Activated CD8-positive, alpha-beta T cell treated with anti-CD3 and anti-CD28 coated beads for 36 hours (primary cell): ENCODE data around the gene TECTB. TPM values are rescaled to one million over a fixed set of nuclear protein-coding genes. Genes with fewer than 3 reads are reported as not detected.

Experiments
- ATAC-seq: fragments of 200-7000 bp; cut with Tn5 transposase; one replicate; pipeline ENCODE4 v1.10.0; 2021; ENCODE audit warnings: mild to moderate bottlenecking, moderate library complexity
- CTCF ChIA-PET: fragments of 350-600 bp; sonication (Branson Sonifier 250); formaldehyde crosslinking; loops from one replicate; lab custom pipeline; 2021; ENCODE audit warnings: antibody characterized with exemption; lab: Charles Lee
- POLR2A ChIA-PET: fragments of 350-600 bp; sonication (Branson Sonifier 250); formaldehyde crosslinking; loops from one replicate; lab custom pipeline; 2021; ENCODE audit warnings: antibody characterized with exemption; lab: Charles Lee
- DNase-seq: peaks from one replicate; pipeline ENCODE4 v3.0.0-alpha.2; 2020
- H3K27ac Mint-ChIP-seq: one replicate; pipeline ENCODE4 v1.8.0; 2021; ENCODE audit warnings: mild to moderate bottlenecking, mixed read lengths
- H3K27me3 Mint-ChIP-seq: one replicate; pipeline ENCODE4 v1.8.0; 2021; ENCODE audit warnings: mixed read lengths
- H3K36me3 Mint-ChIP-seq: one replicate; pipeline ENCODE4 v1.8.0; 2021; ENCODE audit warnings: low read depth, mixed read lengths
- H3K4me1 Mint-ChIP-seq: one replicate; pipeline ENCODE4 v1.8.0; 2021; ENCODE audit warnings: low read depth, mixed read lengths
- H3K4me3 Mint-ChIP-seq: one replicate; pipeline ENCODE4 v1.8.0; 2021; ENCODE audit warnings: mild to moderate bottlenecking, moderate library complexity, mixed read lengths
- H3K9me3 Mint-ChIP-seq: one replicate; pipeline ENCODE4 v1.8.0; 2021; ENCODE audit warnings: mixed read lengths
- intact Hi-C: fragments of 100-400 bp; cut with micrococcal nuclease; formaldehyde crosslinking; loops from one replicate; pipeline ENCODE4 v1.10.0; 2022
- total RNA-seq, 2 experiments: library from RNA; stranded (reverse); gene quantifications; one replicate each; pipeline ENCODE4 v1.2.3, GENCODE V29; 2021
- TF ChIP-seq, protein P1 (sequence below): fragments of 200-600 bp; IDR thresholded peaks from one replicate; pipeline ENCODE4 v1.8.0; 2022; ENCODE audit warnings: antibody characterized with exemption, mild to moderate bottlenecking

TECTB gene
- total RNA-seq, 2 experiments from 2014 or later: not detected

GRCh38 chr10:112287844-112288243, 4.6 kb downstream of the TECTB start:
- DNase-seq (no peak), ATAC-seq (no peak)
- Mint-ChIP-seq H3K36me3 (no peaks in the 10 kb centered on the region), H3K4me1 (no peaks in the 10 kb centered on the region), H3K27me3 (peaks cover 8% of the 10 kb centered on the region), H3K9me3 (no peaks in the 10 kb centered on the region), H3K27ac (no peak overlapping the region), H3K4me3 (no peak overlapping the region)
- POLR2A ChIA-PET: no interaction called here
- CTCF ChIA-PET: interaction anchor here (1.2 kb wide), 1 partner anchor 13 kb away, joined by 3 read pairs; no protein-coding TSS in a partner anchor
- TF ChIP-seq, protein P1, sequence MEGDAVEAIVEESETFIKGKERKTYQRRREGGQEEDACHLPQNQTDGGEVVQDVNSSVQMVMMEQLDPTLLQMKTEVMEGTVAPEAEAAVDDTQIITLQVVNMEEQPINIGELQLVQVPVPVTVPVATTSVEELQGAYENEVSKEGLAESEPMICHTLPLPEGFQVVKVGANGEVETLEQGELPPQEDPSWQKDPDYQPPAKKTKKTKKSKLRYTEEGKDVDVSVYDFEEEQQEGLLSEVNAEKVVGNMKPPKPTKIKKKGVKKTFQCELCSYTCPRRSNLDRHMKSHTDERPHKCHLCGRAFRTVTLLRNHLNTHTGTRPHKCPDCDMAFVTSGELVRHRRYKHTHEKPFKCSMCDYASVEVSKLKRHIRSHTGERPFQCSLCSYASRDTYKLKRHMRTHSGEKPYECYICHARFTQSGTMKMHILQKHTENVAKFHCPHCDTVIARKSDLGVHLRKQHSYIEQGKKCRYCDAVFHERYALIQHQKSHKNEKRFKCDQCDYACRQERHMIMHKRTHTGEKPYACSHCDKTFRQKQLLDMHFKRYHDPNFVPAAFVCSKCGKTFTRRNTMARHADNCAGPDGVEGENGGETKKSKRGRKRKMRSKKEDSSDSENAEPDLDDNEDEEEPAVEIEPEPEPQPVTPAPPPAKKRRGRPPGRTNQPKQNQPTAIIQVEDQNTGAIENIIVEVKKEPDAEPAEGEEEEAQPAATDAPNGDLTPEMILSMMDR: no peak
- intact Hi-C loops: no loop called here

- no peak for ATAC-seq
- Mint-ChIP-seq H3K36me3 (no peaks in the 10 kb centered on the region), H3K4me3 (no peak overlapping the region), H3K4me1 (no peaks in the 10 kb centered on the region), H3K27ac (no peak overlapping the region), H3K27me3 (peaks cover 10% of the 10 kb centered on the region), H3K9me3 (no peaks in the 10 kb centered on the region)
- CTCF ChIA-PET: interaction anchor here (1.2 kb wide), 1 partner anchor 13 kb away, joined by 3 read pairs; no protein-coding TSS in a partner anchor
- DNase-seq: no peak
- POLR2A ChIA-PET: no interaction called here
- TF ChIP-seq, protein P1: no peak
- intact Hi-C loops: no loop called here
These were observed 5.3 kb downstream of the TECTB start for GRCh38 chr10:112288486-112288885.

GRCh38 chr10:112289373-112290053, 6.3 kb downstream of the TECTB start:
- intact Hi-C loops: no loop called here
- ChIA-PET POLR2A (no interaction called here), CTCF (interaction anchor here (2.4 kb wide), 1 partner anchor 18 kb away, joined by 7 read pairs; no protein-coding TSS in a partner anchor)
- TF ChIP-seq, protein P1: no peak
- DNase-seq (no peak), ATAC-seq (no peak)
- no peak overlapping the region for H3K27ac Mint-ChIP-seq
- peaks cover 10% of the 10 kb centered on the region for H3K27me3 Mint-ChIP-seq
- H3K4me3 Mint-ChIP-seq: no peak overlapping the region
- no peaks in the 10 kb centered on the region for H3K36me3 Mint-ChIP-seq
- no peaks in the 10 kb centered on the region for H3K4me1 Mint-ChIP-seq
- no peaks in the 10 kb centered on the region for H3K9me3 Mint-ChIP-seq

- ChIA-PET POLR2A (no interaction called here), CTCF (interaction anchor here (2.4 kb wide), 1 partner anchor 18 kb away, joined by 7 read pairs; no protein-coding TSS in a partner anchor)
- ATAC-seq (no peak), DNase-seq (no peak)
- peaks cover 8% of the 10 kb centered on the region for H3K27me3 Mint-ChIP-seq
- no peaks in the 10 kb centered on the region for H3K9me3 Mint-ChIP-seq
- no peaks in the 10 kb centered on the region for H3K36me3 Mint-ChIP-seq
- intact Hi-C loops: no loop called here
- H3K27ac Mint-ChIP-seq: no peak overlapping the region
- TF ChIP-seq, protein P1: no peak
- H3K4me1 Mint-ChIP-seq: no peaks in the 10 kb centered on the region
- no peak overlapping the region for H3K4me3 Mint-ChIP-seq
These were observed 6.8 kb downstream of the TECTB start for GRCh38 chr10:112290054-112290373.

- TF ChIP-seq, protein P1: no peak
These were observed 11.0 kb downstream of the TECTB start for GRCh38 chr10:112294169-112294568.

More at GRCh38 chr10:112294169-112294568, 11.0 kb downstream of the TECTB start:
- ATAC-seq (no peak), DNase-seq (no peak)
- Mint-ChIP-seq H3K4me3 (no peak overlapping the region), H3K27me3 (peaks cover 5% of the 10 kb centered on the region), H3K4me1 (no peaks in the 10 kb centered on the region), H3K36me3 (no peaks in the 10 kb centered on the region), H3K27ac (no peak overlapping the region), H3K9me3 (no peaks in the 10 kb centered on the region)
- CTCF ChIA-PET: interaction anchor here (0.6 to 1.6 kb wide), 3 partner anchors 13 to 21 kb away, joined by 3 to 4 read pairs (median 4); no protein-coding TSS in a partner anchor
- intact Hi-C loops: no loop called here
- POLR2A ChIA-PET: no interaction called here
